ENCODE measurements around the gene LILRB2.
A peak's percentile ranks its signal among the peaks of the same experiment; 100 is the strongest.
"Not testable (repeated sequence)": the region's sequence is repeated elsewhere in the genome, so short reads cannot be mapped to it uniquely, and the experiment has no call there.

The LILRB2 gene

GRCh38 chr19:54294539-54294938, 13.6 kb upstream of the LILRB2 start:
- DNase-seq (ENCODE audit: low read depth): no peak
- TF ChIP-seq CTCF (conservative IDR thresholded peaks at IDR 0.05; ENCODE audit: control insufficient read depth, insufficient read depth, low read depth, low read length): no peak
- no peak overlapping the region for H3K4me3 ChIP-seq (ENCODE audit: control insufficient read depth, low read depth, low read length)

- H3K4me3 ChIP-seq (ENCODE audit: control insufficient read depth, low read depth, low read length); DNase-seq (ENCODE audit: low read depth): not testable (repeated sequence)
These were observed 8.2 kb upstream of the LILRB2 start for GRCh38 chr19:54289160-54289559.

GRCh38 chr19:54287456-54287855, 6.5 kb upstream of the LILRB2 start:
- H3K4me3 ChIP-seq (ENCODE audit: control insufficient read depth, low read depth, low read length): no peak overlapping the region
- peak; percentile 12 for DNase-seq (ENCODE audit: low read depth)
- TF ChIP-seq CTCF (conservative IDR thresholded peaks at IDR 0.05; ENCODE audit: control insufficient read depth, insufficient read depth, low read depth, low read length): no peak

- not testable (repeated sequence) for DNase-seq (ENCODE audit: low read depth); H3K4me3 ChIP-seq (ENCODE audit: control insufficient read depth, low read depth, low read length)
These were observed 5.4 kb upstream of the LILRB2 start for GRCh38 chr19:54286283-54286682.

- not testable (repeated sequence) for DNase-seq (ENCODE audit: low read depth); H3K4me3 ChIP-seq (ENCODE audit: control insufficient read depth, low read depth, low read length)
These were observed 4.6 kb upstream of the LILRB2 start for GRCh38 chr19:54285427-54286056.

- DNase-seq (ENCODE audit: low read depth): no peak
- TF ChIP-seq CTCF (conservative IDR thresholded peaks at IDR 0.05; ENCODE audit: control insufficient read depth, insufficient read depth, low read depth, low read length): no peak
- no peak overlapping the region for H3K4me3 ChIP-seq (ENCODE audit: control insufficient read depth, low read depth, low read length)
These were observed 2.0 kb upstream of the LILRB2 start for GRCh38 chr19:54282686-54283470.

GRCh38 chr19:54281729-54282075, 792 bp upstream of the LILRB2 start:
- not testable (repeated sequence) for DNase-seq (ENCODE audit: low read depth); H3K4me3 ChIP-seq (ENCODE audit: control insufficient read depth, low read depth, low read length)

- DNase-seq (ENCODE audit: low read depth); H3K4me3 ChIP-seq (ENCODE audit: control insufficient read depth, low read depth, low read length): not testable (repeated sequence)
These were observed 469 bp downstream of the LILRB2 start for GRCh38 chr19:54280441-54280840.

GRCh38 chr19:54280025-54280424, 885 bp downstream of the LILRB2 start:
- not testable (repeated sequence) for DNase-seq (ENCODE audit: low read depth); H3K4me3 ChIP-seq (ENCODE audit: control insufficient read depth, low read depth, low read length)

- no peak for DNase-seq (ENCODE audit: low read depth)
- H3K4me3 ChIP-seq (ENCODE audit: control insufficient read depth, low read depth, low read length): no peak overlapping the region
- no peak for TF ChIP-seq CTCF (conservative IDR thresholded peaks at IDR 0.05; ENCODE audit: control insufficient read depth, insufficient read depth, low read depth, low read length)
These were observed 1.4 kb downstream of the LILRB2 start for GRCh38 chr19:54279406-54279962.

- H3K4me3 ChIP-seq (ENCODE audit: control insufficient read depth, low read depth, low read length); DNase-seq (ENCODE audit: low read depth): not testable (repeated sequence)
These were observed 2.2 kb downstream of the LILRB2 start for GRCh38 chr19:54278571-54279195.

- not testable (repeated sequence) for DNase-seq (ENCODE audit: low read depth)
These were observed 2.9 kb downstream of the LILRB2 start for GRCh38 chr19:54278056-54278455.

GRCh38 chr19:54277111-54277615, 3.7 kb downstream of the LILRB2 start:
- DNase-seq (ENCODE audit: low read depth): not testable (repeated sequence)

More at GRCh38 chr19:54278056-54278455, 2.9 kb downstream of the LILRB2 start:
- H3K4me3 ChIP-seq (ENCODE audit: control insufficient read depth, low read depth, low read length): not testable (repeated sequence)

More at GRCh38 chr19:54277111-54277615, 3.7 kb downstream of the LILRB2 start:
- not testable (repeated sequence) for H3K4me3 ChIP-seq (ENCODE audit: control insufficient read depth, low read depth, low read length)

All from fibroblast of mammary gland (primary cell).